OCI-M1 (cell line): ENCODE results near the gene CEP170.

Source experiments
- DNase-seq: peaks from one replicate; lab custom pipeline; 2025; lab: John Stamatoyannopoulos, UW

CEP170 gene

GRCh38 chr1:243254927-243255790 lies at the start of gene CEP170:
TSS of gene CEP170 (minus strand) at chr1:243255281. CDS start at chr1:243225280, 30,001 bp downstream.
- DNase-seq = peak; percentile 98

DNA sequence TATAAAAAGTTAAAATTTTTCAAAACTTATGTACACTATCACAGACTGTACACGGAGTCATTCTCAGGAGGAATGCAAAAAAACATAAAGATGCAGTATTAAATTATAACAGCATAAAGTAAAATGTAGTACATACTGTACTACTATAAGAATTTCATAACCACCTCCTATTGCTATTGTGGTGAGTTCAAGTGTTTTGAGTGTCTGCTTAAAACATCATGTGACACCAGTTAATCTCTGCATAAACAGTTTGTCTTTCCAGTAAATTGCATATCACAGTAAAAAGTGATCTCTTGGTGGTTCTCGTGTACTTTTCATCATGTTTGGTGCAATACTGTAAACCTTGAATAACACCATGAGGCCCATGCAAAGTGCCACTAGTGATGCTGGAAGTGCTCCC lies 46.0 kb upstream of the CEP170 start:
- no peak for DNase-seq

GRCh38 chr1:243299069-243299468 lies 44.0 kb upstream of the CEP170 start:
- no peak for DNase-seq

- DNase-seq = no peak
Measured at GRCh38 chr1:243294723-243295121, 39.6 kb upstream of the CEP170 start.

- no peak for DNase-seq
Measured at GRCh38 chr1:243293941-243294722, 39.1 kb upstream of the CEP170 start.

DNA sequence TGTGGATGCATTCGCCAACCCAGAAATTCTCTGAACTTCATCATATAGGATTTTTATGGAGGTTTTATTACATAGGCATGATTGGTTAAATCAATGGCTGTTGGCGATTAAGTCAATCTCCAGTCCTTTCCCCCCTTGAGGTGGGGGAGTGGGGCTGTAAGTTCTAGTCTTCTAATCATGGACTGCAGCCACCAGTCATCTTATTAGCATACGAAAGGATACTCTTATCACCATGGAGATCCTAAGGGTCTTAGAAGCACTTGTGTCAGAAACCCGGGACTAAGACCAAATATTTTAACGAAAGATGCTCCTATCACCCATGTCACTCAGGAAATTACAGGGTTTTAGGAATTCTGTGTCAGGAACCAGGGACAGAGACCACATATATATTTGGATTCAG lies 37.0 kb upstream of the CEP170 start:
- DNase-seq = no peak

DNA sequence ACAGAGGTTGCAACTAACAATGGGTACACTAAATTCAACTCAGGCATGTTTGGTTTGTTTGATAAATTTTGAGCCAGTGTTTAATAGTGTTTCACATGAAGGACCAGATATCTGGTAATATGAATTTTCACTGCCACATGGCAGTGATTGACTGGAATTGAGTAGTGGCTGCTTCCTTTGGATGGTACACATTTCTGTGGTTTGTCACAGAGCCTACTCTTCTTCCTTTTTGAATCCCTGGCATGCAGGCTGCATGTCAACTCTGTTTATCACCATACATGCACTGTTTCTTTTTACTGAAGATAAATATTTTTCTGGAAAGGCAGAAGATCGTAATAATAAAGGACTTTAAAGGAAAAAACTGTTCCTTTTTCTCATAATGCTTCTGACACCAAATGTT lies 36.2 kb upstream of the CEP170 start:
- no peak for DNase-seq

DNA sequence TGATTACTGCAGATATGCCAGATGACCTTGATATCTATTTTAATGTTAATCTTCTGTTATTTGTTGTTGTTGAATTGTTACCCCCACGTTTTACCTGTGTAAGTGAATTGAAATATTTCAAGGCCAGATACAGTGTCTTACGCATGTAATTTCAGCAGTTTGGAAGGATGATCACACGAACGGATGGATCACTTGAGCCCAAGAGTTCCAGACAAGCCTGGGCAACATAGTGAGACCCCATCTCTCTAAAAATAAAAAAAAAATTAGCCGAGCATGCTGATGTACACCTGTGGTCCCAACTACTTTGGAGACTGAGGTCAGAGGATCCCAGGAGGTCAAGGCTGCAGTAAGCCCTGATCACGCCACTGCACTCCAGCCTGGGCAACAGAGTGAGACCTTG lies 33.0 kb upstream of the CEP170 start:
- DNase-seq = no peak

- DNase-seq = peak; percentile 85
Measured at GRCh38 chr1:243287652-243288051, 32.6 kb upstream of the CEP170 start.

- DNase-seq = no peak
Measured at GRCh38 chr1:243287123-243287460, 32.0 kb upstream of the CEP170 start.

DNA sequence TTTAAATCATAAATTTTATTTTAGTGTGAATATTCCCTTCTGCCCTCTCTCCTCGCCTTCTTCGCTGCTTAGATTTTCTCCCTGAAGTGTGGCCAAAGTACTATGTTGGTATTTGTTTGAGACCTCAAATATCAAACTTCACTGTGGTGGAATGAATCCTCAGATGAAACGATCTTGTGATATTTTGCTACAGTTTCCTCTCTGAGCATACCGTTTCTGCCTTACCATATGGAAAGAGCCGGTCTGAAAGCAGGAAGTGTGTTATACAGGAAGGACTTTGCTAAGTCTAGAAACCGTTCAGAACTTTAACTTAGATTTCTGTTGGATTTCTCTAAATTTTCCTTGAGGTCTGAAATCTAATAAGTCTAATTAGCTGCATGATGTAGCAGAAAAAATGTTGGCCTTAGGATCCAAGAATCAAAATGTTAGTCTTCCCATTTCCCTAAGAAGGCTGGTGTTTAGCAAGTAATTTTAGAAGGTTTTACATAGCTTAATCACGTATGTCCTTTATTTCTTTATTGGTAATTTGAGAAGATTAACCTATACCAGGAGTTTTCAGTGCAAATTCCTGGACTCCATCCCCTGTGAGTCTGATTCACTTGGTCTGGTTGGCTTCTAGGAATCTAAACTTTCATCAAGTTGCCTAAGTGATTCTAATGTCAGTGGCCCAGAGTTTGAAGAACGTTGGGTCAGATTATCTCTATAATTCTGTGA lies 31.5 kb upstream of the CEP170 start:
- peak; percentile 27 for DNase-seq

DNA sequence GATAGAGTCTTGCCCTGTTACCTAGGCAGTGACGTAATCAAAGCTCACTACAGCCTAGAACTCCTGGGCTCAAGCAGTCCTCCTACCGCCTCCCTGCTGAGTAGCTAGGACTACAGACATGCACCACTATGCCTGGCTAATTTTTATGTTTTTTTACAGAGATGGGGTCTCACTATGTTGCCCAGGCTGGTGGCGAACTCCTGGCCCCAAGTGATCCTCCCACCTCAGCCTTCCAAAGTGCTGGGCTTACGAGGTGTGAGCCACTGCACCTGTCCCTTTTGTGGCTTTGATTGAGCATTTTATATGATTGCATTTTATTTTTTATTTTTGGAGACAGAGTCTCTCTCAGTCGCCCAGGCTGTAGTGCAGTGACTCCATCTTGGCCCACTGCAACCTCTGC lies 26.6 kb upstream of the CEP170 start:
- DNase-seq = no peak

GRCh38 chr1:243280571-243281129 lies 25.6 kb upstream of the CEP170 start:
- DNase-seq = no peak

DNA sequence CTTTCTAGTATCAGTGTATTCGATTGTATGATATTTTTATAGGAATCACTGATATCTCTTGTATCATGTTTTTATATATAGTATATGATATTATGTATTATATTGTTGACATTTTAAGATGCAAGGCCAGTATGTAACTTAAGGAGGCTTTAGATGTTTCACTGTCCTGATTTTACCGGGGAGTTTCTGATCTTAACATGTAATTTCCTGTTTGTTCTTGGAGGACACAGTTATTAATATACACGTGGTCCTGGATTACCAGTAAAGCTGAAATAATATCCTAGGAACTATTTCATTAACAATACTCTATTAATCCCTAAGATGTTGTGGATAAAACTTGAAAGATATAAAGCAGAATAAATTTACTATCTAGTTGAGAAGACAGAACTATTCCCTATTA lies 20.2 kb upstream of the CEP170 start:
- no peak for DNase-seq

DNA sequence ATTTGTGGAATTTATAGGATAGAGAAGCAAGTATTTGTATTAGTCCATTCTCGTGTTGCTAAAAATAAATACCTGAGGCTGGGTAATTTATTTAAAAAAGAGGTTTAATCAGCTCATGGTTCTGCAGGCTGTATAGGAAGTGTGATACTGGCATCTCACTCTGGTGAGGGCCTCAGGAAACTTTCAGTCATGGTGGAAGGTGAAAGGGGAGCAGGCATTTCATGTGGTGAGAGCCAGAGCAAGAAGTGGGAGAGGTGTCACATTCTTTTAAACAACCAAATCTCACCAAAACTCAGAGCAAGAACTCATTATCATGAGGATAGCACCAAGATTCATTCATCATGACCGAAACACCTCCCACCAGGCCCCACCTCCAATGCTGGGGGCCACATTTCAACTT lies 18.9 kb upstream of the CEP170 start:
- no peak for DNase-seq

- DNase-seq = no peak
Measured at GRCh38 chr1:243273506-243273905, 18.4 kb upstream of the CEP170 start.

GRCh38 chr1:243272401-243272800 lies 17.3 kb upstream of the CEP170 start:
- DNase-seq = no peak

DNA sequence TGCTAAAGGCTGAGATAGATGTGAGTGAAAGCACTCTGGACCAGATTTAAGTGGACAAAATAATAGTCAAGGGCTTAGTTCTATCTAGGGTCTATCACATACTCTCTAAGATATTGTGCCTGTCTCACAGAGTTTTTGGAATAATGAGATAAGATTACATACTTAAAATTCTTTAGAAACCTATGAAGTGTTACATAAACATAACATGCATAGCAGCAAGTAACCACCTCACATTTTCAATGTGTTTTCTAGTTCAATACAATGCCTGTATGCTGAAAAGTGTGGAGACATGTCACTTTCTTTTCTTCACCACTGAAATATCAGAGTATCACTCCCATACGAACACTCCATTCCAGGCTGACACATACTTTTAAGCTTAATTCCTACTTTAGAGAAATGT lies 16.9 kb upstream of the CEP170 start:
- no peak for DNase-seq

GRCh38 chr1:243270097-243270864 lies 15.2 kb upstream of the CEP170 start:
- peak; percentile 63 for DNase-seq

GRCh38 chr1:243269461-243269801 lies 14.3 kb upstream of the CEP170 start:
- no peak for DNase-seq

DNA sequence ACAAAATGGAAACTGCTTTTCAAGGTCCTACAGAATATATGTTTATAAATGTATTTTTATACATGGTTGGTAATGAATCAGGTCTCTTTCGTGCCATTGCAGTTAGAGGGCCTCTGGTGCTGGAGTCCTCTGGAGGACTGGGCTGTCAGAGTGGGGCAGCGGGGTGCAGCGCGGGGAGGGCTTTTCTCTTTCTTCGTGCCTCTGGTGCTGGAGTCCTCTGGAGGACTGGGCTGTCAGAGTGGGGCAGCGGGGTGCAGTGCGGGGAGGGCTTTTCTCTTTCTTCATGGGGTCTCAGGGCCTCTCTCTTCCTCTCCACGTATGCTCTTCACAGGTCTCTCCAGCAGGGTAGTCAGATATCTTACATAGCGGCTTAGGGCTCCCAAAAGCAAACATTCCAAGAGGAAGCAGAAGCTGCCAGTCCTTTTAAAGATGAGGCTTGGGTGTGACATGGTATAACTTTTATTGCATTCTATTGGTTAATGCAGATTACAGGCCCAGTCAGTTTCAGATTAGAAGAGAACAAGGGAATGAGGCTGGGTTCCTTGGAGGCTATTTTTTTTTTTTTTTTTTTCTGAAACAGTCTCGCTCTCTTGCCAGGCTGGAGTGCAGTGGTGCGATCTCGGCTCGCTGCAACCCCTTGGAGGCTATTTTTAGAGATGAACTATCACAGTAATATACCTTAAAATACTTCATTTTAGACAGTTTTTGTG lies 13.8 kb upstream of the CEP170 start:
- DNase-seq = peak; percentile 37
